Activated CD4-positive, alpha-beta T cell treated with anti-CD3 and anti-CD28 coated beads, Interleukin-2, amount 50 U/mL, for 4 hours (primary cell): ENCODE data around the gene LCE1F.

ENCODE experiments used
- DNase-seq, 2 experiments: peaks; one replicate each; pipeline ENCODE4 v3.0.0-alpha.2; 2020

LCE1F gene

DNA sequence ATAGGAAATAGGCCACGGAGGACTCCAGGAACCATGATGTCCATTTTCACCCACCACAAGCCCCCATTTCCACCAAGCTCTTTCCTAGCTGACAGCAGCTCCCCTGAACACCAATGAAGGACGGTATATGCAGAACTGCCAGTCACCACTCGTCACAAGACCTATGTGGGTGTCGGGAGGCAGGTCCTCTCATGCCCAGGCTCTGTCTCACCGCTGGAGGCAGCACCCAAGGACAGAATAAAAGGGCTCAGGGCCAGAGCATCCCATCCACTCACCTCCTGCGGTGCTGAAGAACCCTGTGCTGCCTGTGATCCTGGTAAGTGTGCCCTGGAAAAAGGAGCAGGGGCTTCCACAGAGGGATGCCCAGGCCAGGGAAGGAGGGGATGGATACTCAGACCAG, at the start of gene LCE1F:
LCE1F (plus strand) TSS at position 266 of the 400 bp plus-strand sequence. CDS start 1,232 bp downstream, outside the sequence.
- no peak for DNase-seq

- no peak for DNase-seq
Observed at GRCh38 chr1:152725261-152725660, 49.7 kb upstream of the LCE1F start.

- no peak for DNase-seq
Observed at GRCh38 chr1:152728986-152729385, 46.0 kb upstream of the LCE1F start.

DNA sequence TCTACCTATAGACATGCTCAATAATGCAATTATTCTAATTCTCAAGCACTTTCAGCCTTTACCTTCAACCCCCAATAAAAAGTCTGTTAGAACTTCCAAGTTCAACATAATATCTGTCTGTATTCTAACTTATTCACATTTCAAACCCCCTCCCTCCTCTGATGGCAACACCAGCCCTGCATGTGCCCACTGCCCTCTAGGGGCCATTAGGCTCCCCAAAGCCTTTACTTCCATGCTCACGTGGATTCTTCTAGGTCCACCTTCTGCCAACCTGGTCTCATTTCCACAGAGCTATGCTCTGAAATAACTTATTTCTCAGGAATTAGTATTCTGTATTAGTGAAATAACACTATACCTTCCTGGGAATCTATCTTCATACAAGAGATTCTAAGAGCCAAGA, 39.3 kb upstream of the LCE1F start:
- DNase-seq: no peak

DNA sequence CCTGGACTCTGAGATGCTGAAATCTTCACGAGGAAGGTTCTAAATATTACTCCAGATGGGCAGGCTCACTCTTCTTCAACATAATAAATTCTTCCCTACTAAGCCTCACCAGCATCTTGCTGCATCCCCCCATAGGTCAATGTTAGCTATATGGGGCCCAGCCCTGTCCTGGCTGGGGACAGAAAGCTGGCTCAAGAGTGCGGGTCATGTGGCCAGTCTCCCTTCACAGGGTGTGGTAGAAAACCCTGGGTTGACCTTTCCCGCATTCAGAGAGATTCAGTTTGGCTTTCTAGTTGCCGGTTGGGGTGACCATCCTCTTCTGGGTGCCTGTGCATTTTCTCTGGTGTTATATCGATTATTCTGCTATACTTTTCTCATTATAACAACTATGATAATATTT, 36.9 kb upstream of the LCE1F start:
- DNase-seq: no peak

DNA sequence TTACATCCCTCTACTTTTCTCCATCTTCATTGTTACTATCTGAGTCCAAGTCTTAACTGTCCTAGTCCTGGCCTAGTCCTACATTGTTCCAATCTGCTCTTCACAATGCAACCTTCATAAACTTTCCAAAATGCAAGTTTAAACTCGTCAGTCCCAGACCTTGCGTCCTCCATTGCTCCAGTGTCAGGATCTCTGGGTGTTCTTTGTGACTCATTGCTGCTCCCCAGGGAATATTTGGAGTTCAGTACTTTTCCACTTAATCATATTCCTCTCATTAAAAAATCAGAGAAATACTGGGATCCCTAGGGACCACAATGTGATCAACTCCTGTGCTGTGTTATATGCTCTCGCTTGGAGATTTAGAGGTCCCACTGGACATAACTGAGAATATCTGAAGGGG, 35.1 kb upstream of the LCE1F start:
- DNase-seq: no peak

GRCh38 chr1:152741656-152742055, 33.3 kb upstream of the LCE1F start:
- no peak for DNase-seq

GRCh38 chr1:152743371-152744145, 31.4 kb upstream of the LCE1F start:
- DNase-seq: no peak

GRCh38 chr1:152745289-152745704, 29.6 kb upstream of the LCE1F start:
- DNase-seq: no peak

GRCh38 chr1:152745765-152746444, 29.0 kb upstream of the LCE1F start:
- DNase-seq: no peak

DNA sequence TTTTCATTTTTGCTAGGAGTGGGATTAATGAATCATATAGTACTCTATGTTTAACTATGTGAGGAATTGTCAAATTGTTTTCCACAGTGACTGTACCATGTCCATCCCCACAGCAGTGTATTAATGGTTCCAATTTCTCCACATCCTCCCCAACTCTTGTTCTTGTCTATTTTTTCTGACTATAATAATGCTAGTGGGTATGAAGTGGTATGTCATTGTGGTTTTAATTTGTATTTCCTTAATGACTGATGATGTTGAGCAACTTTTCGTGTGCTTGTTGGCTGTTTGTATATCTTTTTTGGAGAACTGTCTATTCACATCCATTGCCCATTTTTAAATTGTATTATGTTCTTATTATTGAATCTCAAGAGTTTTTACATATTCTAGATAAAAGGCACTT, 27.1 kb upstream of the LCE1F start:
- DNase-seq: no peak

DNA sequence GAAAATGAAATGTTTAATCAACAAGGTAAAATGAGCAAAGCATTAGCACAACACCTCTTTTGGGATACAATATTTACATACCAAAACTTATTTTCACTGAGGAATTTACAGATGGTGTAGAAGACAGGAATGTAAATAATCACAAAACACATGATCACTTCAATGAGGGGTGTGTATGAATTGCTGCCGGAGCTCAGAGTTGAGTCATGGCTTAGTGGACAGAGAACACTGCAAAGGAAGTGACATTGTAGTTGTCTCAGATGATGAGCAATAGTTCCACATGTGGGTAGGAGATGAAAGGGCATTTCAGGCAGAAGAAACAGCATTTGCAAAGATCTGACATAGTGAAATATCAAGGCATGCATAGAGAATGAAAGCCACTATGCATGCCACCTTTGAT, 22.7 kb upstream of the LCE1F start:
- no peak for DNase-seq

DNA sequence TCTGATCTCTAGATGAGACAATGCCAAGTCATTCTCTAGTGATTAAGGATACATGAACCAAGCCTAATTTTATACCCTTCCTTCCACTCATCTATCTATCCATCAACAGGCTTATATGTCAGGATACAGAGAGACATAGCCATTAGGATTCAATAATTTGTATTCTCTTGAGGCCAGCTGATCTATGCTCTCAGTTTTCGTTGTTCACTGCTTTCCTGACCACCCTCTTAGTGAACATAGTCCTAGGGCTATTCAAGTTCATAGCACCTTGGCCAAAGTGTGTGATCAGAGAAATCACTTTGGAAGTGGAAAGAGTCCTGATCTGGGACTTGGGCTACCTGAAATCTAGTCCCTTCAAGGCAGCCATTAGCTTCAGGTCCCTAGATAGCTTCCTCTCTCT, 21.4 kb upstream of the LCE1F start:
- no peak for DNase-seq

DNA sequence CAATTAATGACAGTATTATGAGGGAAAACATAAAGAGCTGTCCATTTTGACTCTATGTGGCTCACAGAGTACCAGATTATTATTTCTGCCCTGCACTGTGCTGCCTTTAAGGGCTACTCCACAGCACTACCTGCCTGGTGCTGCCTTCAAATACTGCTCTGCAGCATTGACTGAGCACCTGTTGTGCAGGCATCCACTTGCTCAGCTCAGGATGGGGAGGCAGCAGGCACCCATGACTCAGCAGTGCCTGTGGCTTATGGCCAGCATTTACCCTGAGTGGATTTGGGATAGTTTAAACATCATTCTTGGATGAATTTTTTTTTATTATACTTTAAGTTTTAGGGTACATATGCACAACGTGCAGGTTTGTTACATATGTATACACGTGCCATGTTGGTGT, 18.1 kb upstream of the LCE1F start:
- no peak for DNase-seq

- no peak for DNase-seq
Observed at GRCh38 chr1:152757747-152758146, 17.2 kb upstream of the LCE1F start, which contains the start of gene KPRP. Gene KPRP, plus strand, starts transcription at chr1:152758025. Its CDS starts 1,564 bp downstream, at chr1:152759589.

DNA sequence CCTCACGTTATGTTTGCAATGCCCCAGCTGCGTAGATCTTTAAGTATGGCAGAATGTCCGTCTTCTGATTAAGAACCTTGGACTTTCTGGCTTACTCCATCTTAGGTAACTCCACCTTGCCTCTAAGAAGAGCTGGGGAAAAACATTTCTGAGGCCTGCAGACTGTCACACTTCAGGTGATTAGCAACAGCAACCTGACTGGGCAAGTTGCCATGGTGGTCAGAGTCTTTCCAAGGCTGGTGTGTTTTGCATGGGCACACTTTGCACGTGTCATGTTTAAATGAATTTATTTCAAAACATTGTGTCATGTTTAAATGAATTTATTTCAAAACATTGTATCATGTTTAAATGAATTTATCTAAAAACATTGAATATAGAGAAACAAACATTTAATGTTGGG, 16.3 kb upstream of the LCE1F start:
- no peak for DNase-seq

GRCh38 chr1:152759453-152760173, 15.3 kb upstream of the LCE1F start:
- DNase-seq: no peak

DNA sequence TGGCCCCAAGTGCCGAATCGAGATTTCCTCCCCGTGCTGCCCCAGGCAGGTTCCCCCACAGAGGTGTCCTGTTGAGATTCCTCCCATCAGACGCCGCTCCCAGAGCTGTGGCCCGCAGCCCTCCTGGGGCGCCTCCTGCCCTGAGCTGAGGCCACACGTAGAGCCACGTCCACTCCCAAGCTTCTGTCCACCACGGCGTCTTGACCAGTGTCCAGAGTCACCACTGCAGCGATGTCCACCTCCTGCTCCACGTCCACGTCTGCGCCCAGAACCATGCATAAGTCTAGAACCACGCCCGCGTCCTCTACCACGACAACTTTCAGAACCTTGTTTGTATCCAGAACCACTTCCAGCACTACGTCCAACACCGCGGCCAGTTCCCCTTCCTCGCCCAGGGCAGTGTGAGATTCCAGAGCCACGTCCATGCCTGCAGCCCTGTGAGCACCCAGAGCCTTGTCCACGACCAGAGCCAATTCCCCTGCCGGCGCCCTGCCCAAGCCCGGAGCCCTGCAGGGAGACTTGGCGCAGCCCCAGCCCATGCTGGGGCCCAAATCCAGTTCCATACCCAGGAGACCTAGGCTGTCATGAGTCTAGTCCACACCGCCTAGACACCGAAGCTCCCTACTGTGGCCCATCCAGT, 14.3 kb upstream of the LCE1F start:
- DNase-seq: no peak

DNA sequence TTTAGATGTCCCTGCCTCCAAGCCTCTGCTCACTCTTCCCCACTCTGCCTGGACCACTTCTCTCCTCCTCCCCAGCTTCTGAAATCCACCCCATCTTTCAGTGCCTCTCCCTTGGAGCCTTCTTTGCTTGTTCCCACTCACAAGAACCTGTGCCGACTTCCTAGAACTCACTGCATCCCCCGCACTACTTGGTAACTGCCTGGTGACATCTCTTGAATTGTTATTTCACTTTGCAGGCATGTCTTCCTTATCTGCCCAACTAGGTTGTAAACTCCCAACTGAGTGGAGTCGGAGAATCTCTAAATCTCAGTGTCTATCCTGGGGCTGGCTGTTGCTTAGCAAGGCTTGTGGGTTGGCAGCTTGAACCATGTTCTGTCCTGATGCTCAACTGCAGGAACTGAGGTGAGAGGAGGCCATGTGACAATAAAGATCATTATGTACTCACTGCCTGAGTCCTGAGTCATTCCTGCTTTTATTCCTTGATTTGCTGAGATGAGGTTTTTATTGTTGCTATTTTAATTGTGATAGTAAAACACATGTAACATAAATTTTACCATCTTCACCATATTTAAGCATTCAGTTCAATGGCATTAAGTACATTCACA, 13.2 kb upstream of the LCE1F start:
- no peak for DNase-seq

GRCh38 chr1:152768847-152769533, 6.0 kb upstream of the LCE1F start:
- DNase-seq: no peak

- DNase-seq: no peak
Observed at GRCh38 chr1:152770411-152770810, 4.5 kb upstream of the LCE1F start.

GRCh38 chr1:152776361-152776760, 1.4 kb downstream of the LCE1F start:
- no peak for DNase-seq
